GM19438 (cell line): Measurements from ENCODE around the gene TMEM270.
"Not testable (repeated sequence)": the region's sequence is repeated elsewhere in the genome, so short reads cannot be mapped to it uniquely, and the experiment has no call there.

Experiments
- ATAC-seq: cut with Tn5 transposase; IDR thresholded peaks from one replicate; pipeline ENCODE4 v1.9.1; 2021; ENCODE audit warnings: low read depth; ENCODE audit not compliant: unreplicated experiment

TMEM270 gene

DNA sequence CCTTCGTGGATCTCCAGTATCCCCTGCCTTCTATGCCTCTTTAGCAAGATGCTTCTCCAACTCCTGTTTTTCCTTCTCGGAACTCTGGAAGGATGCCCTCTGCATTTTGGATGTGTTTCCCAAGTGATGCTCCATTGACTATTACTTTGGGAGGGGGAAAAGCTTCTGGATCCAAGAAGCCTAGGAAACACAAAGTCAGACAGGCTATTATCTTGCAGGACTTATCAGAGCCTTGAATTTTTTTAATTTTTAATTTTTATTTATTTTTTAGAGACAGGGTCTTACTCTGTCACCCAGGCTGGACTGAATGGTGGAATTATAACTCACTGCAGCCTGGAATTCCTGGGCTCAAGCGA, 21.1 kb downstream of the TMEM270 start:
- ATAC-seq: no peak

DNA sequence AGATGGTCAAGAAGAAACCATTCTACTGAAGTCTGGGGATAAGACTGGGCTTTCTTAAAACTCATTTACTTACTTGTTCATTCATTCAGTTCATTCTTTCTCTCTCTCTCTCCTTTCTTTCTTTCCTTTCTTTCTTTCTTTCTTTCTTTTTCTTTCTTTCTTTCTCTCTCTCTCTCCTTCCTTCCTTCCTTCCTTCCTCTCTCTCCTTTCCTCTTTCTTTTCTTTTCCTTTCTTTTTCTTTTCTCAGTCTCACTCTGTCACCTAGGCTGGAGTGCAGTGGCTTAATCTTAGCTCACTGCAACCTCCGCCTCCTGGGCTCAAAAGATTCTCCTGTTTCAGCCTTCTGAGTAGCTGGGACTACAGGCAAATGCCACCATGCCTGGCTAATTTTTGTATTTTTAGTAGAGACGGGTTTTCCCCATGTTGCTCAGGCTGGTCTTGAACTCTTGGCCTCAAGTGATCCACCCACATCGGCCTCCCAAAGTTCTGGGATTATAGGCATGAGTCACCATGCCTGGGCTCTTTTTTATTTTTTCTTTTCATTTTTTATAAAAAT, 24.0 kb downstream of the TMEM270 start:
- ATAC-seq: not testable (repeated sequence)

DNA sequence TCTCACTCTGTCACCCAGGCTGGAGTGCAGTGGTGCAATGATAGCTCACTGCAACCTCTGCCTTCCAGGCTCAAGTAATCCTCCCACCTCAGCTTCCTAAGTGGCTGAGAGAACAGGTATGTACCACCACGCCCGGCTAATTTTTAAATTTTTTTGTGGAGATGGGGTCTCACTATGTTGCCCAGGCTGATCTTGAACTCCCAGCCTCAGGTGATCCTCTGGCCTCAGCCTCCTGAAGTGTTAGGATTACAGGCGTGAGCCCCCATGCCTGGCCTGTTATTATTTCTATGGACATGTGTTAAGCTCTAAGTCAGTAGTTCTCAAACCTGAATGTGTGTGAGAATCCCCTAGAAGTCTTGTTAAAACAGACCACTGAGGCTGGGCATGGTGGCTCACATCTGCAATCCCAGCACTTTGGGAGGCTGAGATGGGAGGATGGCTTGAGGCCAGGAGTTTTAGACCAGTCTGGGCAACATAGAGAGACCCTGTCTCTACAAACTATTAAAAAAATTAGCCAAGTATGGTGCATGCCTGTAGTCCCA, 24.5 kb downstream of the TMEM270 start:
- ATAC-seq: no peak

DNA sequence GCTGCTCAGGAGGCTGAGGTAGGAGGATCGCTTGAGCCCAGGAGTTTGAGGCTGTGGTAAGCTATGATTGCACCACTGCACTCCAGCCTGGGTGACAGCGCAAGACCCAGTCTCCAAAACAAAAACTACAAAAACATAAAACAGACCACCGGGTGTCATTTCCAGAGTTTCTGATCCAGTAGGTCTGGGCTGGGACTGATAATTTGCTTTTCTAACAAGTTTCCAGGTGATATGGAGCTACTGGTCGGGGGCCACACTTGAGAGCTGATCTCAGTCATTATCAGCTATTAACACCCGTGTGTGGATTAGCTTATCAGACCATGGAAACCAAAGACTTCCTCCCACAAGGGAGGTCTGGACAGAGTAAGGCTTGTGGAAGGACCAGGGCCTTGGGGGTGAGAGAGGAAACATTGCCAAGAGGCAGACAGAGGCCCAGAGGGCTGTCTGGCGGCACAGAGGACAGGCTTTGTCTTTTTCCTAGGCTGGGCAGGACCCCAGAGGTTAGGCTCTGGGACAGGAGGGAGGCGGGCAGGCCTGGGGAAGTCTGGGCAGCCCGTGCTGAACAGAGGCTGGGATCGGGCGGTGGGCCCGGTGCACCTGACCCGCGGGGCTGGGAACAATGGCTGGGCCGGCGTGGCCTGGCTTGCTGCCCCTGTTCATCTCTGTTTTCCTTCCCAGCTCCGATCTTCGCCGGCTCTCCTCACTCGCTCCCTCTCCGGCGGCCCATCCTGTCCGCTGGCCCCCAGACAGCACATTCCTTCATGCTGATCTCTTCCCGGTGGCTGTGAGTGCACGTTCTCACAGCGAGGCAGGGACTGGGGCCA, 25.2 kb downstream of the TMEM270 start:
- no peak for ATAC-seq

DNA sequence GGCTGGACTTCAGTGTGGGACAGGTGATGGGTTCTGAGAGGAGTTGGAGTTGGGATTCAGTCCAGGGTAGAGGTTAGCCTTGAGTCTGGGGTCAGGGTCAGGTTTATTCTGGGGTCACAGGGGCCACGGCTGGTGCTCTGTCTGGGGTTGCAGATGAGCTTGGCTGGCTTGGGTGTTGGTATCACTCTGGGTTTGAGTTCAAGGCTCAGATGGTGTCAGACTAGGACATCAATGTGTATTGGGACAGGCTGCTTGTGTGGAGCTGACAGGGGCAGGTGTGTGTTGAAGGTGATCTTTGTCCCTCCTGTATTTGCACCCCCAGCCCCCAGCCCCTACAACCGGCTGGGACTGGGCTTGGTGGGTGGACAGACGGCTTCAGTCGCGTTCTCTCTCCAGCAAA, 26.8 kb downstream of the TMEM270 start:
- no peak for ATAC-seq

DNA sequence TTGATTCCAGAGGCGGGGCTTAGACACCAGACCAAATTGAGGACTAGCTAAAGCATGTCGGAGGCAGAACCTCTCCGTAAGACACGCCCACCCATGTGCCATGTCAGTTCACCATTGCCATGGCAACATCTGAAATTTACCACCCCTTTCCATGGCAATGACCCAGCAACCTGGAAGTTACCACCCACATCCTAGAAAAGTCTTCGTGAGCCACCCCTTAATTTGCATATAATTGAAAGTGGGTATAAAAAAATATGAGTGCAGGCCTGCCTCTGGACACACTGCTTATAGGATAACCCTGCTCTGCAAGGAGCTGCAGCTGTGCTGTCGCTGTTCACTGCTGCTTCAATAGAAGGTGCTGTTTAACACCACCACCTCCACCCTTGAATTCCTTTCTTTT, 28.0 kb downstream of the TMEM270 start:
- no peak for ATAC-seq

DNA sequence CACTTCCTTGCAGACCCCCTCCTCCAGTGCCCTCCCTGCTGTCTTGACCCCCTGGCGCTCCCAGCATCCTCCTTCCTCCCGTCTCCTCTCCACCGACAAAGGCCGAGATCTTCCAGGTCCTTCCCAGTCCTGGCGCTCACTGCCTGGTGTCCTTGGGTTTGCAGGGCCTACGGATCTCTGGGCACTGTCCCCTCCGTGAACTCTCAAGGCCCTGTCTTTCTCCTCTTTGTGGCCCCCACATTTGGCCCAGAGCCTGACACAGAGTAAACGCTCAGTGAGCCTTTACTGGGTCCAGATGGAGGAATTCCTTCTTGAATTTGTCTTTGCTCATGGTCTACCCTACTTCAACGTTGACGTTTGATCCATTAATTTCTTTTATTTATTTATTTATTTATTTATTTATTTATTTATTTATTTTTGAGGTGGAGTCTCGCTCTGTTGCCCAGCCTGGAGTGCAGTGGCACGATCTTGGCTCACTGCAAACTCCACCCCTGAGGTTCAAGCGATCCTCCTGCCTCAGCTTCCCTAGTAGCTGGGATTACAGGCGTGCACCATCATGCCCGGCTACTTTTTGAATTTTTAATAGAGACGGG, 29.7 kb downstream of the TMEM270 start:
- ATAC-seq: no peak

DNA sequence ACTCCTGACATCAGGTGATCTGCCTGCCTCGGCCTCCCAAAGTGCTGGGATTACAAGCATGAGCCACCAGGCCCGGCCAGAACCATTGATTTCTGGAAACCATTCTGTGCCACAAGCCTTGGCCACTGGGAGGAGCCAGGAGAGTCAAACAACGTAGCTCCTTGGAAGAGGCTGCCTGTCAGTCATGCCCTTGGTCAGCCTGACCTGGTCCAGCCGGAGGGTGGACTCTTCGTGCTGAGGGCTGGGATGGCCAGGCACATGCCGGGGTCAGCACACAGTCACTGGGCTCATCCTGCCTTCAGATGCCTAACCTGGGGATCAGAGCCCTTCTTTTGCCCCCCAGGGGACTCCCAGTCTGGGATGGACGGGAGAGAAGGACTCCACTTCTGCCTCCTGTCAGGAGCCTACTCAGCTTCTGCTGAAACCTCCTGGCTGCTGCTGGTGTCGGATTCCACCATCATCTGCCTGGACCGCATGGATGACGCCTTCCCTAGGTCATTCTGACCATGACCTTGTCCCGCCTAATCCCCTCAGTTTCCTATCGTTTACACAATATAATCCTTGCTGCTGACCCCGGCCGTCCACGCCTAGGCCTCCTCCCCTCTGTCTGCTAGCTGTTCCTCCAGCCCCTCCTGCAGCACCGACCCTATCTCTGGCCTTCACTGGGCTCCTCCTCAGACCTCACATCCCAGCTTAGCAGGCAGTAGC, 30.4 kb downstream of the TMEM270 start:
- ATAC-seq: no peak

DNA sequence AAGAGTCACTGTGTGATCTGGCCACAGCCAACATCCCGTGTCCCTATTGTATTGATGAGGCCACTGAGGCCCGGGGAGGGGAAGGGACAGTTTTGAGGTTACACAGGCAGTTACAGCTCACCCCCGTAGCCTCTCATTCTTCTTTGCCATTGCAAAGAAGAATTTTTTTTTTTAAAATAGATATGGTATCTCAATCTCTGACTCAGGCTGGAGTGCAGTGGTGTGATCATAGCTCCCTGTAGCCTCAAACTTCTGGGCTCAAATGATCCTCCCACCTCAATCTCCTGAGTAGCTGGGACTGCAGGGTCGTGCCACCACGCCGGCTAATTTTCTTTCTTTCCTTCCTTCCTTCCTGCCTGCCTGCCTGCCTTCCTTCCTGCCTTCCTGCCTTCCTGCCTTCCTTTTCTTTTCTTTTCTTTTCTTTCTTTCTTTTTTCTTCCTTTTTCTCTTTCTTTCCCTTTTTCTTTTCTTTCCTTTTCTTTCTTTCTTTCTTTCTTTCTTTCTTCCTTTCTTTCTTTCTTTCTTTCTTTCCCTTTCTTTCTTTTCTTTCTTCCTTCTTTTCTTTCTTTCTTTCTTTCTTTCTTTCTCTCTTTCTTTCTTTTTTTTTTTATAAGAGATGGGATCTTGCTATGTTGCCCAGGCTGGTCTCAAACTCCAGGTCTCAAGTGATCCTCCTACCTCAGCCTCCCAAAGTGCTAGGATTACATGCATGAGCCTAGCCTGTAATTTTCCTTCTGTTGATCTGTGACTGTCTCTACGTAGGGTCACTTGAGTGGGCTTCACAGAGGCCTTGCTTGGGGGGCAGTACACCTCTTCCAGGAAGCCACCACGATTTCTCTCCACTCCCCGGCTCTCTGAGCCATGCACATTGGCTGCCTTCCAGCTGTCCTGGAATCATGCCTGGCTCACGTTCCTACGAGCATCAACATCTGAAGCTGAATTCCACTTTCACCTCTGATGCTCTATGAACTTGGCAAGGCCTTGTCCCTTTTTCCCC, 31.3 kb downstream of the TMEM270 start:
- ATAC-seq: no peak

DNA sequence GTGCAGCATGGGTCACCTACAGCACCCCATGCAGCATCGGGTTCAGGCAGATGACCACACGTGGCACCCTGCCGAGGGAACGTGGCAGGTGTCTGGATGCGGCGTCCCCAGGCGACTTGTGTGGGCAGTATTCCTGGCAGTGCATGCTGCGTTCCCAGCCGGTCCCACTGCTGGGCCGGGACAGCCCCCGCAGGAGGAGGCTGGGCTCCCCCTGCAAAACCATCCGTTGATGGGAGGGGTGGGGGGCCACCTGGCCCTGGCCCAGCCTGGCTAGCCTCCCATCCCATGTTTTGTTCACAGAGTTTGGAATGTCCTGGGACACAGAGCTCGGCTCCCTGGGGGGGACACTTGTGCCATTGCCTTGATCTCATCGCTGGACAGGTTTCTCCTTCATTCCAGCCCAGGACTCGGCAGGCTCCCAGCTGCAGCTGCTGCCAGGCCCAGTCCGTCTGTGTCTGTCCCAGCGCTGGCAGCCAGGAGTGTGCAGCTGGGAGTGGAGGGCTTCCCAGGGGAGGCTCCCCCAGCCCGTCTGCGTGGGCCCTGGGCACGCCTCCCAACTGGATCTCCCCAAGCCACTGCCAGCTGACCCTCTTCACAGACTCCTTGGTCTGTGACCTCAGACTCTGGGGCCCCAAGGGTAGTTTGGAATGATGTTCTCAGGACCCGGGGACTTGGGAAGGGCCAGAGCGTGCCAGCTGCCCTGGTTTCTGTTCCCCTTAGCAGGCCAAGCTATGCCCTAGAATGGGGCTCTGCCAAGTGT, 32.6 kb downstream of the TMEM270 start:
- no peak for ATAC-seq

DNA sequence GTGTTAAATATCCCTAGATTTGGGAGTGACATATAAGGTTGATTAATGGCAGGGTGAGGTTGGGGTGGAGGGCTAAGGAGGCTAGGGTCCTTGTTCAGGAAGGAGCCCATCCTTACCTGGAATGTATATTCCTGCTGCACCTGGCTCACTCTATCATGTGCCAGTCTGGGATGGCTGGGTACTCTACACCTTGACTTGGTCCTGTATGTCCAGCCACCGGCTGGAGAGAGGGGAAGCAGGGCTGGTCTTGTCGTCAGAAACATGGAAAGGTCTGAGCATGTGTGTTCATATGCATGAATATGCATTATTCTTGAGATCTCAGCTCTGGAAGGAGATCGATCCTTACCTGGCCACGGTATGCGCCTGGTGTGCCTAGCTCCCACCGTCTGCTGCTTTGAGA, 33.2 kb downstream of the TMEM270 start:
- ATAC-seq: no peak

DNA sequence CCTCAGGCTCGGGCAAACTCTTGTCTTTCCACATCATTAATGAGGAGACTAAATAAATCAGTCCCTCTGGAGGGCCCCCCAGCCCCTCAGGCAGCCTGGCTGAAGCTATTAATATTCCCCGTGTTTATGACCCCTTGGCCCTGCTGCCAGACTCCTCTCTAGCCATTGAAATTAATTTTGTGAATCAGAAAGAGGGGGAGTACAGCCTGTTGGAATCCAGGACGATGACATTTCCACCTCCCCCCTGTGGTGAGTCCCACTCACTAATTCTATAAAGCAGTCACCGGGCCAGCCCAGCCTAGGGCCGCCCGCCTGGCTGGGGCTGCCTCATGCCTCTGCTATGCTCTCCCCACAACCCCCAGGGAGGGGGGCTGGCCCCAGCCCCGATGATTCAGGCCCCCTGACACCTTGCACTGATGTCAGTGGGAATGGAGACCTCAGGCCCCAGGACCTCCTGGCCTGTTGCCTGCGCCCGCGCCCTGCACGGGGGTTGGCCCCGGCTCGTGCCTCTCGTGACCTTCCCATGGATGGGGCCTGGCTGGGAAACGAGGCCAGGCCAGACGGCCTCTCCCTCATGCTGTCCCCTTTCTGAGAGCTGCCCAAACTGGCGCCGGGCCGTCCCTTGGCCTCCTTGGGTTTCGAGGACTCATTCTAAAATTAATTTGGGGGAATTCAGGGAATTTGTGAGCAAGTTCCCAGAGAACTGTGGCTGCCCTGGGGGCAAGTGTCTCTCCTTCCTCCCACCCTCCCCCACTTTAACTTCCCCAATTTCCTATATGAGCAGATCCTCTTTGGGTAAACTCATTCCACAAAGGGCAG, 34.0 kb downstream of the TMEM270 start:
- no peak for ATAC-seq

DNA sequence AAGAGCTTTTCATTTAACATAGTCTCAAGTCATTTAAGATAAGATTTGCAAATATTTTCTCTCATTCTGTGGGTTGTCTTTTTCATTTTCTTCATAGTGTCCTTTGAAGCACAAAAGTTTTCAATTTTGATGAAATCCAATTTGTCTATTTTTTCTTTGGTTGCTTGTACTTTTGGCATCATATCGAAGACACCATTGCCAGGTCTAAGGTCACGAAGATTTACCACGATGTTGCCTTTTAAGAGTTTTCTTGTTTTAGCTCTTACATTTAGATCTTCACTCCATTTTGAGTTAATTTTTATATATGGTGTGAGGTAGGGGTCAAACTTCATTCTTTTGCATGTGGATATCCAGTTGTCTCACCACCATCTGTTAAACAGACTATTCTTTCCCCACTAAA, 34.7 kb downstream of the TMEM270 start:
- no peak for ATAC-seq

DNA sequence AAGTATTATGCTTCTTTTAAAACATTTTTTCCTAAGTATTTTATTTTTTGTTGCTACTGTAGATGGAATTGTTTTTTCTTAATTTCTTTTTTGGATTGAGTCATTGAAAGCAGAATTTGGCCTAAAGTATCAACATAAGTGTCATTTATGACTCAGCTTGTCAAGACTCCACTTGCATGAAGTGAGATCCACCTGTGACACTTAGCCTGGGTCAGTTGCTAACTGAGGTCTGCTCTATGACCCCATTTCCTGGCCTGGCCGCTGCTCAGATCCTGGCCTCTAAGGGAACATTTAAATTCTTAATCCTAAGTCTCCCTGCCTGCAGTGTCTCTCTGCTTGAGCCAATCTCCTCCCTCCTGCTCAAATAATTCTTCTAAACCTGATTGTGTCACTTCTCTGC, 35.5 kb downstream of the TMEM270 start:
- ATAC-seq: no peak

DNA sequence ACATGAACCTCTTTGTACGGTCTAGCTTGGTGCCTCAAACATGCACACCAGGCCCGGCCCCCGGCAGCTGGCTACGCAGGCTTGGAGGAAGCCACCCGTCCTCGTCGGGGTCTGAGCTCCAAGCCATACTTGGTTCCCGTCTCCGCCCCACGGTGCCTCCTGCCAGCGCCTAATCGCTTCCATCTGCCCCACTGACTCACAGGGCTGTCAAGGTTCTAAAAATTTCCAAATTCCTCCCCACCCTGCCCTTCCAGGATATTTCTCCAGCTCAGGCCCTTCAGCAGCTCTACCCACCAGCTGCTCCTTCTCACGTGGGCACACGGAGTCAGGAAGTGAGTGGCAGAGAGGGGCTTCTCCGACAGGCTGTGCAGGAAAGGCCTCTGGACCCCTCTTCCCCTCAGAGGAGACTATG, 38.8 kb downstream of the TMEM270 start:
- no peak for ATAC-seq

DNA sequence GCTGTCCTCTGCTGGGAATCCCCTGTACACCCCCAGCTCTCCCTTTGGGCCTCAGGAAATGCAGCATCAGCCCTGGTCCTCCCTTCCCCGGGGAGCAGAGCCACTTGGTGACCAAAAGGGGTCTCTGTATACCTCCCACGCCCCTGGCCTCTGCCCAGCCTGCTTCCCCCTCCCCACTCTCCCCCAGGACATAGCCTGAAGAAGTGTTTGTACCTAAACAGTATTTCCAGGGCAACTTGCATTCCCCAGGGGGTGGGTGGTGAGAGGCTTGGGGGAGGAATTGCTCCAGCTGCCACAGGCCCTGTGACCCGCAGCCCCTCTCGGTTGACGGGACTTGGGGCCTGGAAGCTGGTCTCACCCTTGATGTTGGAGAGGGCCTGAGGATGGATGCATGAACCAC, 39.3 kb downstream of the TMEM270 start:
- no peak for ATAC-seq

DNA sequence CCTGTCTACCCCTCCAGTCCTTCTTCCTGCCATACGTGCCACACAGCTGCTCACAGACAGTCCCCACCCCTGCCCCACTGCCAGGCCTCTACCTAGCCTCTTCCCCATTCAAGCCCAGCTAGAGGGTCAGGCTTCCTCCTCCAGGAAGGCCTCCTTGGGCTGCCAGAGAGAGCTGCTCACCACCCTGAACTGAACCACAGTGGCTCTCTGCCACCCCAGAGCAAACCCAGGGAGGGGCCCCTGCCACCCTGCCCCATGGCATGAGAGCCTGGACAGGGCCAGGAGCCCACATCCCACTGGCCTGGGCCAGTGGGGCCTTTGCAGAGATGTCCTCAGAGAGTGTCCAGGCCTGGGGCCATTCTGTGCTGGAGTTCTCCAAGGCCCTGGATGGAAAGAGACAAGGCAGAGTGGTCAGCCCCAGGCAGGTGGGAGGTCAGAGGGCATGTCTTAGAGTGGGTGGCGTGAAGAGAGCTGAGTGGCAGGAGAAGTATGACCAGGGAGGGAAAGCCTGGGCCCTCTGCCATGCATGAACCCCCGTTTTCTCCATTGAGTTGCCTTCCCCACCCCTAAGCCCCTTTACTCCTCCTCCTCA, 40.4 kb downstream of the TMEM270 start:
- ATAC-seq: no peak
